Measurements from ENCODE around the gene THSD4. TPM values are rescaled to one million over a fixed set of nuclear protein-coding genes. Genes with fewer than 3 reads are reported as not detected.

The THSD4 gene
- total RNA-seq, 2 experiments from 2014 or later = not detected

DNA sequence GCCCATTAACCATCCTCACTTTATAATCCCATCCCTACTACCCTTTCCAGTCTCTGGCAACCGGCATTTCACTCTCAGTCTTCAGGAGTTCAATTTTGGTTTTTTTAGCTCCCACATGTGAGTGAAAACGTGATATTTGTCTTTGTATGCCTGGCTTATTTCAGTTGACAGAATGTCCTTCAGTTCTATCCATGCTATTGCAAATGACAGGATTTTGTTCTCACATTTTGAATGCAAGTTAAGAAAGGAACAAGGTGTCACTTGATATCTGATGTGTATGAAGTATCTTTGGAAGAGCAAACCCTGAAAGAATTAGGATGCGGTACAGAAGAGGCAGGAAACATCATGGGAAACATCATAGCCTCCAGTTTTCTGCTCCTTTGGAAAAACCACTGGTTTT, 298.1 kb downstream of the THSD4 start:
- no peak overlapping the region for H3K4me2 ChIP-seq (ENCODE audit: low read length)
- H3K4me3 ChIP-seq (ENCODE audit: low read depth, low read length, poor library complexity, severe bottlenecking) = no peak overlapping the region
- intact Hi-C loops (cut with micrococcal nuclease; ENCODE audit: unreplicated experiment) = no loop called here
- CTCF ChIA-PET (ENCODE audit: unreplicated experiment) = no interaction called here
- no peaks in the 10 kb centered on the region for H4K20me1 ChIP-seq (ENCODE audit: insufficient read depth, low read length)
- no peak overlapping the region for H2AFZ ChIP-seq (ENCODE audit: low read length)
- no peaks in the 10 kb centered on the region for H3K36me3 ChIP-seq (ENCODE audit: insufficient read depth, low read length)
- no peak for DNase-seq (ENCODE audit: low spot score)
- H3K9me2 ChIP-seq (ENCODE audit: insufficient read depth, low read length) = no peaks in the 10 kb centered on the region
- H3K4me1 ChIP-seq (ENCODE audit: insufficient read depth, low read length, poor library complexity, severe bottlenecking) = no peaks in the 10 kb centered on the region
- no peaks in the 10 kb centered on the region for H3K9me3 ChIP-seq (ENCODE audit: low read length)
- POLR2A ChIA-PET = interaction anchor here (1.3 kb wide), 1 partner anchor 11 kb away, joined by 4 read pairs; no protein-coding TSS in a partner anchor
- TF ChIP-seq CTCF (conservative IDR thresholded peaks at IDR 0.05; ENCODE audit: low read length) (no peak), EZH2phosphoT487 (IDR thresholded peaks at IDR 0.05; ENCODE audit: borderline replicate concordance, low read depth, low read length) (no peak)
- no peak overlapping the region for H3K27ac ChIP-seq (ENCODE audit: low read depth, low read length, poor library complexity, severe bottlenecking)
- no TSS peak for BruUV-seq (replicated peaks)
- H3K79me2 ChIP-seq (ENCODE audit: insufficient read depth, low read depth, low read length) = no peaks in the 10 kb centered on the region

GRCh38 chr15:71414853-71415252, 299.6 kb downstream of the THSD4 start:
- H3K4me2 ChIP-seq (ENCODE audit: low read length) = no peak overlapping the region
- H3K79me2 ChIP-seq (ENCODE audit: insufficient read depth, low read depth, low read length) = no peaks in the 10 kb centered on the region
- H3K9me3 ChIP-seq (ENCODE audit: low read length) = no peaks in the 10 kb centered on the region
- intact Hi-C loops (cut with micrococcal nuclease; ENCODE audit: unreplicated experiment) = no loop called here
- no peak for DNase-seq (ENCODE audit: low spot score)
- ChIA-PET POLR2A (interaction anchor here (1.3 kb wide), 1 partner anchor 10 kb away, joined by 4 read pairs; no protein-coding TSS in a partner anchor), CTCF (ENCODE audit: unreplicated experiment) (no interaction called here)
- no peaks in the 10 kb centered on the region for H3K36me3 ChIP-seq (ENCODE audit: insufficient read depth, low read length)
- H3K27ac ChIP-seq (ENCODE audit: low read depth, low read length, poor library complexity, severe bottlenecking) = no peak overlapping the region
- H3K4me3 ChIP-seq (ENCODE audit: low read depth, low read length, poor library complexity, severe bottlenecking) = no peak overlapping the region
- H3K9me2 ChIP-seq (ENCODE audit: insufficient read depth, low read length) = no peaks in the 10 kb centered on the region
- BruUV-seq (replicated peaks) = no TSS peak
- no peaks in the 10 kb centered on the region for H3K4me1 ChIP-seq (ENCODE audit: insufficient read depth, low read length, poor library complexity, severe bottlenecking)
- no peak overlapping the region for H2AFZ ChIP-seq (ENCODE audit: low read length)
- TF ChIP-seq CTCF (conservative IDR thresholded peaks at IDR 0.05; ENCODE audit: low read length) = no peak
- H4K20me1 ChIP-seq (ENCODE audit: insufficient read depth, low read length) = no peaks in the 10 kb centered on the region

DNA sequence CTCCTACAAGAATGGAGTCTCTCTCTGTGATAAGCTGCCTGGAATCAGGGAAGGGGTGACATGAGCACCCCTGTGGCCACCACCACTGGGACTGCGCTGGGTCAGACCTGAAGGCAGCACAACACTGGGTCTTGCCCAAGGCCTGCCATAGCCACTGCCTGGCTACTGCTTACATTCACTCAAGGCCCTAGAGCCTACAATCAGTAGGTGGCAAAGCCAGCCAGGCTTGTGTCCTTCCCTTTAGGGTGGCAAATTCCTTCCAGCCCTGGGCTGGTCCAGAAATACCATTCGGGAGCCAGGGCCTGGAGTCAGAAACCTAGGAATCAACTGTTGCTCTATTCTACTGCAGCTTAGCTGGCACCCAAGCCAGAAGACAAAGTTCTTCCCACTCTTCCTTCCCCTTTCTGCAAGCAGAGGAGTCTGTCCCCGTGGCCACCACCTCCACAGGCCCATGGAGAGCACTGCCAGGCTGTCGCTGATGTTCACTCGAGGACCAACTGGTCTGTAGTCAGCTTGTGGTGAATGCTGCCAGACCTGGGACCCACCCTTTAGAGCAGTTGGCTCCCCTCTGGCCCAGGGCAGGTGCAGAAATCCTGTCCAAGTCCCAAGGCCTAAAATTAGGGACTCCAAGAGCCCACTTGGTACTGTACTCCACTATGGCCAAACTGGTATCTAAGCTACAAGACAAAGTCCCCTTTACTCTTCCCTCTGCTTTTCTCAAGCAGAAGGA, 307.4 kb downstream of the THSD4 start:
- Histone ChIP-seq H3K4me2 (ENCODE audit: low read length) (no peak overlapping the region), H3K79me2 (ENCODE audit: insufficient read depth, low read depth, low read length) (no peaks in the 10 kb centered on the region), H3K36me3 (ENCODE audit: insufficient read depth, low read length) (no peaks in the 10 kb centered on the region), H4K20me1 (ENCODE audit: insufficient read depth, low read length) (no peaks in the 10 kb centered on the region), H3K9me3 (ENCODE audit: low read length) (no peaks in the 10 kb centered on the region), H3K9me2 (ENCODE audit: insufficient read depth, low read length) (no peaks in the 10 kb centered on the region), H2AFZ (ENCODE audit: low read length) (no peak overlapping the region), H3K4me3 (ENCODE audit: low read depth, low read length, poor library complexity, severe bottlenecking) (no peak overlapping the region), H3K27ac (ENCODE audit: low read depth, low read length, poor library complexity, severe bottlenecking) (no peak overlapping the region), H3K4me1 (ENCODE audit: insufficient read depth, low read length, poor library complexity, severe bottlenecking) (no peaks in the 10 kb centered on the region)
- DNase-seq (ENCODE audit: low spot score) = no peak
- BruUV-seq (replicated peaks) = no TSS peak
- ChIA-PET CTCF (ENCODE audit: unreplicated experiment) (no interaction called here), POLR2A (no interaction called here)
- no peak for TF ChIP-seq CTCF (conservative IDR thresholded peaks at IDR 0.05; ENCODE audit: low read length)
- no peak for TF ChIP-seq EZH2phosphoT487 (IDR thresholded peaks at IDR 0.05; ENCODE audit: borderline replicate concordance, low read depth, low read length)
- intact Hi-C loops (cut with micrococcal nuclease; ENCODE audit: unreplicated experiment) = no loop called here
